ENCODE data around the gene MRGPRD. TPM values are rescaled to one million over a fixed set of nuclear protein-coding genes. Genes with fewer than 3 reads are reported as not detected.

Gene MRGPRD
- total and polyA plus RNA-seq, 2 experiments from 2014 or later: not detected

DNA sequence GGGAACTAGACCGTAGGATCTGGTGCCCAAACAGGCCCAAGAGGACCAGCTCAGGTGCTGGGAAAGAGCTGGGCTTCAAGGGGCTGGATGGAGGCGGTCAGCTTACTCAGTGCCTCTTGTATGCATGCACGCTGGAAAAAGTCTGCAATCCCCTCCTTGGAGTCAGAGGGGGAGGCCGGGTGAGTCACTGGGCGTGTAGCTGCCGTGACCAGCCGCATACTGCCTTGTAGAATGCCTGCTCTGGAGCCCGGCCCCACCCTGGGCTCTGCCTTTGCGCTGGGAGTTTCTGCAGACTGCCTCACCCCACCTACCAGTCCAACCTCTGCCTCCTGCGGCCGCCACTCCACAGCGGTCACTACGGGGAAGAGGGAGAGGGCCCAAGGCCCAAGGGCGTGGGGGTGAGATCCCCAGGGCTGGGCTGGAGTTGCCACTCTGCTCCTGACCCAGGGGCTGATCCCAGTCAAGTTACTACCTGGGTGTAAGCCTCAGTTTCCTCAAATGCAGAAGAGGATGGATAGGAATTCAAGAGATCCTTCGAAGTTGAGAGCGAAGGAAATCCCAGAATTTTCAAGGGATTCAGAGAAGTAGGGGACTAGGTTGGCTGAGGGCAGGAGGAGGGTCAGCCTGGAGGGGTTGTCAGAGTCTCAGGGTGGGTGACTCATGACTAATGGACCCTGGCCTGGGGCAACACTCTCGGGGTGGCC lies 28.1 kb upstream of the MRGPRD start (continued):
- TF ChIP-seq, protein P1, sequence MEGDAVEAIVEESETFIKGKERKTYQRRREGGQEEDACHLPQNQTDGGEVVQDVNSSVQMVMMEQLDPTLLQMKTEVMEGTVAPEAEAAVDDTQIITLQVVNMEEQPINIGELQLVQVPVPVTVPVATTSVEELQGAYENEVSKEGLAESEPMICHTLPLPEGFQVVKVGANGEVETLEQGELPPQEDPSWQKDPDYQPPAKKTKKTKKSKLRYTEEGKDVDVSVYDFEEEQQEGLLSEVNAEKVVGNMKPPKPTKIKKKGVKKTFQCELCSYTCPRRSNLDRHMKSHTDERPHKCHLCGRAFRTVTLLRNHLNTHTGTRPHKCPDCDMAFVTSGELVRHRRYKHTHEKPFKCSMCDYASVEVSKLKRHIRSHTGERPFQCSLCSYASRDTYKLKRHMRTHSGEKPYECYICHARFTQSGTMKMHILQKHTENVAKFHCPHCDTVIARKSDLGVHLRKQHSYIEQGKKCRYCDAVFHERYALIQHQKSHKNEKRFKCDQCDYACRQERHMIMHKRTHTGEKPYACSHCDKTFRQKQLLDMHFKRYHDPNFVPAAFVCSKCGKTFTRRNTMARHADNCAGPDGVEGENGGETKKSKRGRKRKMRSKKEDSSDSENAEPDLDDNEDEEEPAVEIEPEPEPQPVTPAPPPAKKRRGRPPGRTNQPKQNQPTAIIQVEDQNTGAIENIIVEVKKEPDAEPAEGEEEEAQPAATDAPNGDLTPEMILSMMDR (conservative IDR thresholded peaks at IDR 0.05; ENCODE audit: low read depth in 2 of 2): no peak
- TF ChIP-seq ZNF114 (CRISPR knock-in tag; IDR thresholded peaks at IDR 0.05): no peak
- no peak for TF ChIP-seq ETS1 (IDR thresholded peaks at IDR 0.05)

DNA sequence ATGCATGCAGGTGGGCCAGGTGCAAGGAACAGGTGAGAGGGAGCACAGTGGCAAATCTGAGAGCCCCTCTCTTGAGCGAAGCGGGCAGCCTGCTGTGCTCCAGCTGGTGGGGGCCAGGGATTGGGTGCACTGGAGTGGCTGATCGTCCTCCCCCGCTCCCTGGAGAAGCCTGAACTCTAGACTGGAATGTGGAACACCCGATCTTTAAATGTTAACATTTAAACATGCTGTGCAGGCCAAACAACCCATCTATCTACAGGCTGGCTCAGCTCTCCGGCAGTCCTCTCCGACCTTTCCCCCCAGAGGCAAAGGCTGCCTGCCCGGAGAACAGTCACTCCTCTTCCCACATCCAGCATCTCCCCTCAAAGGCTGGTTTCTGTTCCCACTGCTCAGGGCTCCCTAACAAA lies 27.2 kb upstream of the MRGPRD start:
- Mint-ChIP-seq H3K9me3 (no peaks in the 10 kb centered on the region), H3K36me3 (ENCODE audit: low read depth) (peaks cover 3% of the 10 kb centered on the region; the same call in 2 of the 3 replicates), H3K27me3 (ENCODE audit: insufficient read depth, low read depth, poor library complexity) (peaks cover 14% of the 10 kb centered on the region), H3K4me3 (no peak overlapping the region), H3K27ac (no peak overlapping the region), H3K4me1 (peaks cover 18% of the 10 kb centered on the region)
- ATAC-seq (no peak), DNase-seq (ENCODE audit: low spot score) (no peak)
- H3K4me1 ChIP-seq (ENCODE audit: insufficient read depth): peaks cover 18% of the 10 kb centered on the region
- no peaks in the 10 kb centered on the region for H3K27me3 ChIP-seq (ENCODE audit: insufficient read depth)
- no peak overlapping the region for H3K4me3 ChIP-seq
- TF ChIP-seq CREB1 (CRISPR knock-in tag; IDR thresholded peaks at IDR 0.05; ENCODE audit: low read depth) (no peak), NANOG (IDR thresholded peaks at IDR 0.05; ENCODE audit: borderline replicate concordance) (no peak), STAT1 (IDR thresholded peaks at IDR 0.05; ENCODE audit: unreplicated experiment) (no peak), EZH2phosphoT487 (IDR thresholded peaks at IDR 0.05; ENCODE audit: unreplicated experiment) (no peak)
- no peak overlapping the region for H2AFZ ChIP-seq
- H4K20me1 ChIP-seq (replicated peaks; ENCODE audit: insufficient read depth): no peaks in the 10 kb centered on the region
- H3K36me3 ChIP-seq (ENCODE audit: insufficient read depth): no peaks in the 10 kb centered on the region
- no peaks in the 10 kb centered on the region for H3K9me2 ChIP-seq (ENCODE audit: insufficient read depth)
- no peak overlapping the region for H3K27ac ChIP-seq (ENCODE audit: low read depth)
- H3K4me2 ChIP-seq: no peak overlapping the region
- no peaks in the 10 kb centered on the region for H3K79me2 ChIP-seq (replicated peaks; ENCODE audit: insufficient read depth)
- H3F3A ChIP-seq (replicated peaks; ENCODE audit: low read depth): no peaks in the 10 kb centered on the region

DNA sequence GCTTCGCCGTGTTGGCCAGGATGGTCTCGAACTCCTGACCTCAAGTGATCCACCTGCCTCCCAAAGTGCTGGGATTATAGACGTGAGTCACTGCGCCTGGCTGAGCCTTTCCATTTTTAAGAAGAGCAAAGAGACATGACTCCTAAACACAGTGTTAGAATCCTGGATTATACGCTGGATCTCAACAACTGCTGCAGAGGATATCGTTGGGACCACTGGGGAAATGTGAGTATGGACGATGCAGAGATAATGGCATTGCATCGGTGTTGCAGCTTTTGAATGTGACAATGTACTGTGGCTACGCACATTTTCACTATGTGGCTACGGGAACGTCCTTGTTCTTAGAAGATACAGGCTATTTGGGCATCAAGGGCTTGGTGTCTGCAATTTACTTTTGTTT lies 26.0 kb upstream of the MRGPRD start:
- H3K4me3 Mint-ChIP-seq: no peak overlapping the region
- ATAC-seq: no peak
- no peaks in the 10 kb centered on the region for H3K36me3 ChIP-seq (ENCODE audit: insufficient read depth)
- peaks cover 10% of the 10 kb centered on the region for H3K4me1 Mint-ChIP-seq
- H3K79me2 ChIP-seq (replicated peaks; ENCODE audit: insufficient read depth): no peaks in the 10 kb centered on the region
- H3K27ac ChIP-seq (ENCODE audit: low read depth): no peak overlapping the region
- H4K20me1 ChIP-seq (replicated peaks; ENCODE audit: insufficient read depth): no peaks in the 10 kb centered on the region
- H3K4me2 ChIP-seq: no peak overlapping the region
- no peak for DNase-seq (ENCODE audit: low spot score)
- H3K27me3 Mint-ChIP-seq (ENCODE audit: insufficient read depth, low read depth, poor library complexity): peaks cover 12% of the 10 kb centered on the region
- H3K4me3 ChIP-seq: no peak overlapping the region
- H2AFZ ChIP-seq: no peak overlapping the region
- H3K9me2 ChIP-seq (ENCODE audit: insufficient read depth): no peaks in the 10 kb centered on the region
- H3F3A ChIP-seq (replicated peaks; ENCODE audit: low read depth): no peaks in the 10 kb centered on the region
- H3K27ac Mint-ChIP-seq: no peak overlapping the region
- no peaks in the 10 kb centered on the region for H3K27me3 ChIP-seq (ENCODE audit: insufficient read depth)
- peaks cover 8% of the 10 kb centered on the region for H3K4me1 ChIP-seq (ENCODE audit: insufficient read depth)
- peaks cover 3% of the 10 kb centered on the region; the same call in 2 of the 3 replicates for H3K36me3 Mint-ChIP-seq (ENCODE audit: low read depth)
- no peaks in the 10 kb centered on the region for H3K9me3 Mint-ChIP-seq
- TF ChIP-seq, protein P2, sequence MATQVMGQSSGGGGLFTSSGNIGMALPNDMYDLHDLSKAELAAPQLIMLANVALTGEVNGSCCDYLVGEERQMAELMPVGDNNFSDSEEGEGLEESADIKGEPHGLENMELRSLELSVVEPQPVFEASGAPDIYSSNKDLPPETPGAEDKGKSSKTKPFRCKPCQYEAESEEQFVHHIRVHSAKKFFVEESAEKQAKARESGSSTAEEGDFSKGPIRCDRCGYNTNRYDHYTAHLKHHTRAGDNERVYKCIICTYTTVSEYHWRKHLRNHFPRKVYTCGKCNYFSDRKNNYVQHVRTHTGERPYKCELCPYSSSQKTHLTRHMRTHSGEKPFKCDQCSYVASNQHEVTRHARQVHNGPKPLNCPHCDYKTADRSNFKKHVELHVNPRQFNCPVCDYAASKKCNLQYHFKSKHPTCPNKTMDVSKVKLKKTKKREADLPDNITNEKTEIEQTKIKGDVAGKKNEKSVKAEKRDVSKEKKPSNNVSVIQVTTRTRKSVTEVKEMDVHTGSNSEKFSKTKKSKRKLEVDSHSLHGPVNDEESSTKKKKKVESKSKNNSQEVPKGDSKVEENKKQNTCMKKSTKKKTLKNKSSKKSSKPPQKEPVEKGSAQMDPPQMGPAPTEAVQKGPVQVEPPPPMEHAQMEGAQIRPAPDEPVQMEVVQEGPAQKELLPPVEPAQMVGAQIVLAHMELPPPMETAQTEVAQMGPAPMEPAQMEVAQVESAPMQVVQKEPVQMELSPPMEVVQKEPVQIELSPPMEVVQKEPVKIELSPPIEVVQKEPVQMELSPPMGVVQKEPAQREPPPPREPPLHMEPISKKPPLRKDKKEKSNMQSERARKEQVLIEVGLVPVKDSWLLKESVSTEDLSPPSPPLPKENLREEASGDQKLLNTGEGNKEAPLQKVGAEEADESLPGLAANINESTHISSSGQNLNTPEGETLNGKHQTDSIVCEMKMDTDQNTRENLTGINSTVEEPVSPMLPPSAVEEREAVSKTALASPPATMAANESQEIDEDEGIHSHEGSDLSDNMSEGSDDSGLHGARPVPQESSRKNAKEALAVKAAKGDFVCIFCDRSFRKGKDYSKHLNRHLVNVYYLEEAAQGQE (IDR thresholded peaks at IDR 0.05; ENCODE audit: unreplicated experiment): no peak
- TF ChIP-seq NANOG (IDR thresholded peaks at IDR 0.05; ENCODE audit: borderline replicate concordance) (no peak), ZNF331 (CRISPR knock-in tag; IDR thresholded peaks at IDR 0.05; ENCODE audit: low read depth) (no peak), JUNB (IDR thresholded peaks at IDR 0.05; ENCODE audit: unreplicated experiment) (no peak), ETS1 (IDR thresholded peaks at IDR 0.05) (no peak), ZNF114 (CRISPR knock-in tag; IDR thresholded peaks at IDR 0.05) (no peak), STAT1 (IDR thresholded peaks at IDR 0.05; ENCODE audit: unreplicated experiment) (no peak), POLR2AphosphoS5 (IDR thresholded peaks at IDR 0.05; ENCODE audit: low read depth) (no peak), EZH2 (IDR thresholded peaks at IDR 0.05; ENCODE audit: low read depth, unreplicated experiment) (no peak), CREB1 (CRISPR knock-in tag; IDR thresholded peaks at IDR 0.05; ENCODE audit: low read depth) (no peak)

All from GM23338 (cell line).